ENCODE measurements around the gene LPIN1.

GRCh38 chr2:11829324-11829946 lies 83.0 kb downstream of the LPIN1 start:
- TF ChIP-seq MAX (IDR thresholded peaks at IDR 0.05) (no peak), USF1 (IDR thresholded peaks at IDR 0.05) (no peak), RAD21 (IDR thresholded peaks at IDR 0.05; ENCODE audit: low read depth) (peak; percentile 72), CREB1 (IDR thresholded peaks at IDR 0.05; ENCODE audit: low read depth) (no peak), CEBPB (IDR thresholded peaks at IDR 0.05) (no peak), EP300 (IDR thresholded peaks at IDR 0.05; ENCODE audit: borderline replicate concordance) (no peak), TAF1 (IDR thresholded peaks at IDR 0.05; ENCODE audit: low read depth) (no peak)
